Effector memory CD4-positive, alpha-beta T cell (primary cell): ENCODE measurements around the gene MAML2.
"Not testable (repeated sequence)": the region's sequence is repeated elsewhere in the genome, so short reads cannot be mapped to it uniquely, and the experiment has no call there.

Source experiments
- DNase-seq, 3 donors: peaks; one replicate each; pipeline ENCODE4 v3.0.0-alpha.2; 2020
- H3K27ac ChIP-seq: 2 replicates; pipeline ENCODE4 v1.7.0; 2013; ENCODE audit warnings: mild to moderate bottlenecking, low read length, moderate library complexity; ENCODE audit not compliant: insufficient read depth, poor library complexity, severe bottlenecking
- H3K27me3 ChIP-seq: replicated peaks from 2 replicates; pipeline ENCODE4 v1.7.0; 2013; ENCODE audit warnings: mild to moderate bottlenecking, low read length; ENCODE audit not compliant: insufficient read depth, control insufficient read depth, poor library complexity, severe bottlenecking
- H3K36me3 ChIP-seq: 2 replicates; pipeline ENCODE4 v1.7.0; 2013; ENCODE audit warnings: mild to moderate bottlenecking, low read length, moderate library complexity; ENCODE audit not compliant: control insufficient read depth, insufficient read depth
- H3K4me1 ChIP-seq: 2 replicates; pipeline ENCODE4 v1.7.0; 2013; ENCODE audit warnings: low read length, mild to moderate bottlenecking; ENCODE audit not compliant: control insufficient read depth, insufficient read depth, poor library complexity, severe bottlenecking
- H3K4me3 ChIP-seq: 2 replicates; pipeline ENCODE4 v1.7.0; 2013; ENCODE audit warnings: low read length, low read depth, mild to moderate bottlenecking; ENCODE audit not compliant: insufficient read depth, poor library complexity, severe bottlenecking
- H3K9me3 ChIP-seq: 2 replicates; pipeline ENCODE4 v1.7.0; 2013; ENCODE audit warnings: mild to moderate bottlenecking, low read length, moderate library complexity; ENCODE audit not compliant: control insufficient read depth

The MAML2 gene

GRCh38 chr11:96295369-96295768 is 47.6 kb downstream of the MAML2 start:
- Histone ChIP-seq H3K9me3 (no peaks in the 10 kb centered on the region), H3K4me3 (no peak overlapping the region), H3K27ac (no peak overlapping the region), H3K36me3 (no peaks in the 10 kb centered on the region), H3K4me1 (peaks cover 9% of the 10 kb centered on the region), H3K27me3 (no peaks in the 10 kb centered on the region)
- no peak for DNase-seq

- Histone ChIP-seq H3K36me3 (no peaks in the 10 kb centered on the region), H3K27me3 (no peaks in the 10 kb centered on the region), H3K4me1 (peaks cover 9% of the 10 kb centered on the region), H3K9me3 (no peaks in the 10 kb centered on the region), H3K27ac (no peak overlapping the region), H3K4me3 (no peak overlapping the region)
- no peak for DNase-seq
Observed at GRCh38 chr11:96294289-96294688, 48.7 kb downstream of the MAML2 start.

DNA sequence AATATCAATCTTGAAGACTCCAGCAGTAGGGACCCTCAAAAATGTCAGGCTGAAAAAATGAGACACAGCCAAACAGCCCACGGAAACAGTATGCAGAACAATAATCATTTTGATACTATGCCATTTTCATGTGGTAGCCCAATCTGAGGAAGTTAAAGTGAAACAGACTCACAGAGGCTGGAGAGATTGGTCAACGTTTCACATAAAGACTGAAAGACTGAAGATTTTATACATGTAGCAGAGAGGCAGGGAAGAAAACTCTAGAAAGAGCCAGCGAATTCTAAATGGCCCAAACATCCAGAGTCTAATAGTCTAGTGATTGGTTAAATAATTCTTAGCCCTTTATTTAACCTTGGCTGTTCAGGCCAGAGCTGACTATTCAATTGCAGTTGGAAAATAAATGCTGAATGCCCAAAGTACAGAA is 49.4 kb downstream of the MAML2 start:
- no peak overlapping the region for H3K27ac ChIP-seq
- H3K36me3 ChIP-seq = no peaks in the 10 kb centered on the region
- H3K4me1 ChIP-seq = peaks cover 9% of the 10 kb centered on the region
- H3K4me3 ChIP-seq = no peak overlapping the region
- no peaks in the 10 kb centered on the region for H3K9me3 ChIP-seq
- DNase-seq = no peak
- H3K27me3 ChIP-seq = no peaks in the 10 kb centered on the region

DNA sequence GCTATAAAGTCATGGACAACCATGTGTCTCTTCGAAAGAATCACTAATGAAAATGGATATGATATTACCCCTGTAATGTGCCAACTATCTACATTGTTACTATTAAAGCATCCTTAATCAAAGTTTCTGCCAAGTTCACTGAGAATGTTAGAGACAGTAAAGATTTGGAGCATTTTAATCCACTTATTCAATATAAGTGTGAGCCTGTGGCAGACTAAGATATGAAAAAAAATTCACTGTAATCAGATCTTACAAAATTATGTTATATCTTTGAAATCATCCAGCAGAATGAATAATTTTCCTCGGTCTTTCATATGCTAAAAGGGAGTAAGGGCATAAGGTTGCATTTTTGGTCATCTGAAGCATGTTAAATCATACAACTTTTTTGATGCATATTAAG is 49.9 kb downstream of the MAML2 start:
- H3K9me3 ChIP-seq = no peaks in the 10 kb centered on the region
- no peaks in the 10 kb centered on the region for H3K36me3 ChIP-seq
- H3K27ac ChIP-seq = no peak overlapping the region
- H3K27me3 ChIP-seq = no peaks in the 10 kb centered on the region
- H3K4me3 ChIP-seq = no peak overlapping the region
- peaks cover 9% of the 10 kb centered on the region for H3K4me1 ChIP-seq
- DNase-seq = no peak

GRCh38 chr11:96292291-96293010 is 50.5 kb downstream of the MAML2 start:
- DNase-seq = no peak
- Histone ChIP-seq H3K27me3 (no peaks in the 10 kb centered on the region), H3K4me3 (no peak overlapping the region), H3K9me3 (no peaks in the 10 kb centered on the region), H3K4me1 (peaks cover 9% of the 10 kb centered on the region), H3K27ac (no peak overlapping the region), H3K36me3 (no peaks in the 10 kb centered on the region)

DNA sequence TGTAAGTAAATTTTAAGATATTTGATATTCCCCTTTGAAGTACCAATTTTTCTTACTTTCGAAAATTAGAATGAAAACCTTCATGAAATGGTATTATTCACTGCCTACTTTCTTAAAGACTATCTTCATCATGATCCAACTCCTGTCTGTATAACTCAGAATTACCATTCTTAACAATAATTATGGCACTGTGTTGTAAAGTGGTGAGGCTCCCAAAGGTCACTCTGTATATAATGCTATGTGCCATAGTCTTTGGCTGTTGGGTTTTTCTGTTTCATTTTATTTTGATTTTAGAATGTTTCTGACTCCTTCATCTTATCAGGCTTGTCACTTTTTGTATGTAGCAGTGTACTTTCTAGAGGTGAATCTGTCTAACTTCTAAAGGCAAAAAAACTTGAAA is 52.4 kb downstream of the MAML2 start:
- H3K4me1 ChIP-seq = peaks cover 9% of the 10 kb centered on the region
- no peaks in the 10 kb centered on the region for H3K27me3 ChIP-seq
- H3K27ac ChIP-seq = no peak overlapping the region
- H3K36me3 ChIP-seq = no peaks in the 10 kb centered on the region
- H3K9me3 ChIP-seq = no peaks in the 10 kb centered on the region
- H3K4me3 ChIP-seq = no peak overlapping the region
- no peak for DNase-seq

GRCh38 chr11:96290031-96290430 is 53.0 kb downstream of the MAML2 start:
- H3K36me3 ChIP-seq = no peaks in the 10 kb centered on the region
- H3K9me3 ChIP-seq = no peaks in the 10 kb centered on the region
- H3K27ac ChIP-seq = no peak overlapping the region
- peaks cover 9% of the 10 kb centered on the region for H3K4me1 ChIP-seq
- no peak overlapping the region for H3K4me3 ChIP-seq
- H3K27me3 ChIP-seq = no peaks in the 10 kb centered on the region
- DNase-seq = no peak

DNA sequence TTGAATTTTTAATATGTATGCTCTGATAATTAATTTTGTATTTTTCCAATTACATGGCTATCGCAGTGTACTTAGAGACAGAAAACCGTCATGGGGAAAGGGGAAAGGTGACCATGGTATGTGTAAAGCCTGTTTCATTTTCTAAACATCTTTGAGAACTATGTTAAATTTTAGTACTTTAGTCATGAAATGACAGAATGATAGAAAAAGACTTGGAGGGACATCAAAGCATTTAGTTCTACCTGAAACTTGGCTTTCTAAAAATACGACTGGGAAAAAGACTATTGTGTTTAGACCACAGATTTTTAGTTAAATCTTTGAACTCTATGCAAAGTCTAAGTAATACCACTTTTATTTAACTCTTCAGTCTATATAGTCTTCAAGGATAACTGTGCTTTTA is 54.1 kb downstream of the MAML2 start:
- H3K36me3 ChIP-seq = no peaks in the 10 kb centered on the region
- no peaks in the 10 kb centered on the region for H3K27me3 ChIP-seq
- no peak for DNase-seq
- no peaks in the 10 kb centered on the region for H3K9me3 ChIP-seq
- no peak overlapping the region for H3K4me3 ChIP-seq
- peaks cover 5% of the 10 kb centered on the region for H3K4me1 ChIP-seq
- no peak overlapping the region for H3K27ac ChIP-seq

DNA sequence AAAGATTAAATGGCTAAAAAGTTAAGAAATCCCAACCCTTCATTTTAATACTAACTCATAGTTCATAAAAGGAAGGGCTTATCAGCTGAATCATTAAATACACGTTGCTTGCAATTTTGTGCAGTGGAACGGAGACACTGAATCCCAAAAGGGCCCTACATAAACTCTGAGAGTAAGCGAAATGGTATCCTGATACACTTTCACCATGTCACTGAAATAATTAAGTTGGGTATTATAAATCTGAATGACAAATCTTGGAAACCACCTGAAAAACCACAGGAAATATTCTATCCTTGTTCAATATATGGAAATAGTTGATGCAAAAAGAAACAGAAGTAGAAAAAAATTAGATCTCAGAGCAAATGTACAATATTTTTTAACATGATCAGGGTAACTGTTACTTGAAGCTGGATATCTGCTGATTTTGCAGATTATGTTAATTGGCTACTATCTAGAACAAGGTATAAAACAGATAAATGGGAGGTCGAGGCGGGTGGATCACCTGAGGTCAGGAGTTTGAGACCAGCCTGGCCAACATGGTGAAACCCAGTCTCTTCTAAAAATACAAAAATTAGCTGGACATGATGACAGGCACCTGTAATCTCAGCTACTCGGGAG is 55.1 kb downstream of the MAML2 start:
- DNase-seq = no peak
- Histone ChIP-seq H3K27ac (no peak overlapping the region), H3K36me3 (no peaks in the 10 kb centered on the region), H3K4me1 (peaks cover 6% of the 10 kb centered on the region), H3K9me3 (no peaks in the 10 kb centered on the region), H3K27me3 (no peaks in the 10 kb centered on the region), H3K4me3 (no peak overlapping the region)

GRCh38 chr11:96285985-96286384 is 57.0 kb downstream of the MAML2 start:
- not testable (repeated sequence) for H3K27ac ChIP-seq, H3K27me3 ChIP-seq, H3K4me1 ChIP-seq, H3K4me3 ChIP-seq, DNase-seq, H3K36me3 ChIP-seq, H3K9me3 ChIP-seq
